CD1c-positive myeloid dendritic cell (primary cell): ENCODE data around the gene GLYAT.
"Not testable (repeated sequence)": the region's sequence is repeated elsewhere in the genome, so short reads cannot be mapped to it uniquely, and the experiment has no call there.

Source experiments
- DNase-seq: peaks from one replicate; pipeline ENCODE4 v3.0.0-alpha.2; 2016; ENCODE audit errors: extremely low spot score

GLYAT gene

DNA sequence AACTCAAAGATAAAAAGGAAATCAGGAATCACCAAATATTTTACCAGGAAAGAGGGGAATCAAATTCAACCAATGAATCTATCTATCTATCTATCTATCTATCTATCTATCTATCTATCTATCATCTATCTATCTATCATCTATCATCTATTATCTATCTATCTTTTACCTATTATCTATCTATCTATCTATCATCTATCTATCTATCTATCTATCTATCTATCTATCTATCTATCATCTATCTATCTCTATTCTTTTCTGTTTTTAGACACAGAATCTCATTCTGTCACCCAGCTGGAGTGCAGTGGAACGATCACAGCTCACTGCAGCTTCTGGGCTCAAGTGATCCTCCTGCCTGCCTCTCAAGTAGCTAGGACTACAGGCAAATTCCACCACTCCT is 54.2 kb downstream of the GLYAT start:
- DNase-seq, result not testable (repeated sequence)

DNA sequence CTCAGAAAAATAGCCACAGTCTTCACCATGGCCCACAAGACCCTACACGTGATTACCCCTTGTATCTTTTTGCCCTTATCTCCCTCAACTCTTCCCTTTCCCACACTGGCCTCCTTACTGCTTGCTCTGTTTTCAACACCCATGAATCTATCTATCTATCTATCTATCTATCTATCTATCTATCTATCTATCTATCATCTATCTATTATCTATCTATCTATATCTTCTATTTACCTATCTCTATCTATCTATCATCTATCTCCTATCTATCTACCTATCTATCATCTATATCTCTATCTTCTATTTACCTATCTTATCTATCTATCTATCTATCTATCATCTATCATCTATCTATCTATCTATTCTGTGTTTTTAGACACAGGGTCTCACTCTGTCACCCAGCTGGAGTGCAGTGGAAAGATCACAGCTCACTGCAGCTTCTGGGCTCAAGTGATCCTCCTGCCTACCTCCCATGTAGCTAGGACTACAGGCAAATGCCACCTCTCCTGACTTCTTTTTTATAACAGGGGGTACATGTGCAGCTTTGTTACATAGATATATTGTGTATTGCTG is 55.1 kb downstream of the GLYAT start:
- no peak for DNase-seq

DNA sequence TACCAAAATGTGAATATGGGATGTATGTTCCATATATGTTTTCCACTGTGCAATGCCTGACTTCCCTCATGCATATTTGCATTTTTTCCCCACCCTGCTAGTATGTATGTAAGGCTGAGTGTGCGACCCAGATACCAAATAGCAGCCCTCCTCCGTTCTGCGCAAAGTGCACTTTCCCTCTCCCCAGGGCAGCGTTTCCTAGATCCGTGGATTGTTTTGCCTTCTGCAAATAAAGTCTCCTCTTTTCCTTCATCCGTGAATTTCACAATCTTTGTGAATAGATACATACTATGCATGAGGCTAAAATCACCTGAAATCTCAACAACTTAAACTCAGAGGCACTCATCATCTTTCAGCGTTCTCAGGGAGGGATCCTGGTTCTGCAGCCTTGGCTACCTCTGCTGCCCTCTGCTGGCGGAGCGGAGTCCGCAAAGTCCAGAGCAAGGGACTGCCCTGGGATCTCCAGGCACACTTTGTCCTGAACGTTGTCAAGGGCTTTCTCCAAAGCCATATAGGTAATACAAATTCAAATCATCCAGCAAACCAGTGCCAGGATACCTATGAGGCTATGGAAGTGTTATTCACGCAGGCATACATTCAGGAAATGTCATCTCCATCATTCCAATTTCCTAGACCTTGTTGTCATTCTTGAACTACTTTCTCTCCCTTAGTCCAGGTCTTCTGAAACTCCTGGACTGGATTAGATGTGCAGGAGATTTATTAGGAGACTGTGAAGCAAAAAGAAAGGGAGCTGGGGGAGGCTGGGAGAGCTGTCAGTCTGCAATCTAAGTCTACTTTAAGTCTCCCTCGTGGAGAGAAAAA is 56.2 kb downstream of the GLYAT start:
- DNase-seq, result peak; percentile 56

DNA sequence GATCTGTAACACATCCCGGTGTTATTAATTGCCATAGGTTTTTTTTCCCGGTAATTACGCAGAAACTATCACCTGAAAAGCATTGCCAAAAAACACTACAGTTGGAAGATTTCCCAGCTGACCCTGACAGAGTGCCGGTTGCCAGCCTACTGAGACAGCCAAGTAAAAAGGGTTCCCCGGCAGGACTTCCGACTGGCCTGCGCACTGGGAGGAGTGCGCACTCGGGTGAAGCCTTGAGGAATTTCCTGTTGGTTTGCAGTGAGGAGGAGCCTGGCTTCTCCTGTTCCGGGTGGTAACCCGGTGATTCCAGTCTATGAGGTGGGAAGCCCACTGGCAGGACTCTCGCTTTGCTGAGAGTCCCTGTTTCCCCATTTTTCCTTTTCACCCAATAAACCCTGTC is 57.1 kb downstream of the GLYAT start:
- no peak for DNase-seq

DNA sequence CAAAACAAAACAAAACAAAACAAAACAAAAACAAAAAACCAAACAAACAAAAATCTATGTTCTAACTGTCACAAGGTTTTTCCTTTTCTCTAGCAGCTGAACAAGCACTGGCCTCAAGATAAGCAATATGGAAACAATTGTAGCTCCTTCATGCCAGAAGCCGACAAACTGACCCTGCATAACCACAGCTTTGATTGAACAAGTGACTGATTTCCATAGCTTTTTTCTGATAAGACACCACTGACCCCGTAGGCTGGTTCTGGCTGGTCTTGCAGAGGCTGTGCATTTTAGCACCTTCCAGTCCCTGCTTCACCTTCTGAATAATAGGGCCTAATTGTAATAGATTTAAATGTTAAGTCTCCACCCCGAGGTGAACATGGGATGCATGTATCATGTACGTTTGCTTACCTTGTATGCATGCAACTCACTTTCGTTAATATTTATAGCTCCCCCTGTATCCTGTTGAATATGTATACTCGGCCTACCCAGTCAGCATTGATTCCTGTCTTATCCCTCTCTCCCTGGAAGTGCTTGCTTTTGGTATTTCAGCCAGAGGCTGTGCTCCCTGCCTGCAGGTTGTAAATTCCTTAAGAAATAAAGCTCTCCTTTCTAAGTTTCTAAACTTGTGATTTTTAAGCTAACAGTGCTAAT is 59.6 kb downstream of the GLYAT start:
- DNase-seq, result no peak

DNA sequence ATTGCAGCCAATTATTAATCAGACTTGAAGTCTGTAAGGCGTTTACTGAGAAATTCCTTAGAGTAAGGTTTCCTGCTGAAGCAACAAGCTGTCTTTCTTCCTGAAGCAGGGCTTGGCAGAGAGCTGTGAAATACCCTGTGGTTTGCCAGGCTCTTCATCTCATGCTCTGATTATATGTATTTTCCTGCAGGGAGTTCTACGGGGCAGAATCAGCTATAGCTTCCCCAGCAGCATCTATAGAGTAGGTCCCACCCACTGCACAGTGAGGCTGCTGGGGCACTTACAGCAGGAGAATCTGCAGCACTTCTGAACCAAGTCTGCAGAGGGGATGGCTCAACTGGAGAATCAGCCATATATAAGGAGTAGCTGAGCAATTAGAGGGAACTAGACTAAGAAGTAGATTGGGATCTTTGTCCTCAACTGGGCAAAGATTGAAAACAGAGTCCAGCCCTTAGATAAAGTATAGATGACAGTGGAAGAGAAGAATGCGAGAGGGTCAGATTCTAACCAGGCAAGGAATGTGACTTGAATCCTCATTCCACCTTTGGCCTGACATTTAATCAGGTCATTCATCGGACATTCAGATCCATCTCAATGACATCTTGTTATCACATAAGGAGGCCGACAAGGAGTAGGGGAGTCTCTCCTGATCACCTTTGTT is 71.7 kb downstream of the GLYAT start:
- no peak for DNase-seq

DNA sequence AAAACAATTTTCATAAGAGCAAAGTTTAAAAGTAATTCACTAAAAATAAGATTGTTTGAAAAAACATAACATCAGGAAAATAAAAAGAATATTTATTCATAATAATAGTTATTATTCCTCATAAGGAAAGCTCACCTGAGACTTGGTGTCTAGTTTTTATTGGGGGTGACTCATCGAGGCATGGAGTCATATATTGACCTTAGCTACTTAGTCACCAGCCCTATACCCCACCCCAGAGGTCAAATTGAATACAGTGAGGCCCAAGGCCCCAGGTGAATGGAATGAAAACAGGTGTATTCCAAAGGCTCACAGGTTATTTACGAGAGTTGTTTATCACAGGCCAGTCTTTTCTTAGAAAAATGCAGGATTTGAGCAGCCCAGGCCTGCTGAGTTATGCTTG is 72.3 kb downstream of the GLYAT start:
- DNase-seq, result no peak
